Nephron progenitor cell (in vitro differentiated cells): Measurements from ENCODE around the gene SLC6A3.

Source experiments
- DNase-seq: peaks from one replicate; pipeline ENCODE4 v3.0.0; 2021
- H3K27ac Mint-ChIP-seq: 2 replicates; pipeline ENCODE4 v1.8.0; 2021; ENCODE audit warnings: mild to moderate bottlenecking, moderate library complexity, mixed read lengths
- H3K27me3 Mint-ChIP-seq: 2 replicates; pipeline ENCODE4 v1.8.0; 2021; ENCODE audit warnings: mild to moderate bottlenecking, low read depth, mixed read lengths; ENCODE audit not compliant: poor library complexity
- H3K36me3 Mint-ChIP-seq: 2 replicates; pipeline ENCODE4 v1.8.0; 2021; ENCODE audit warnings: low read depth, mixed read lengths
- H3K4me1 Mint-ChIP-seq: 2 replicates; pipeline ENCODE4 v1.8.0; 2021; ENCODE audit warnings: mixed read lengths
- H3K4me3 Mint-ChIP-seq: 2 replicates; pipeline ENCODE4 v1.8.0; 2021; ENCODE audit warnings: mild to moderate bottlenecking, moderate library complexity, mixed read lengths
- H3K9me3 Mint-ChIP-seq: 2 replicates; pipeline ENCODE4 v1.8.0; 2021; ENCODE audit warnings: mild to moderate bottlenecking, moderate library complexity, mixed read lengths
- CTCF ChIP-seq: fragments of 200-600 bp; sonication (generic); IDR thresholded peaks from 2 replicates; pipeline ENCODE4 v1.5.0; 2021; ENCODE audit warnings: antibody characterized with exemption

The SLC6A3 gene

GRCh38 chr5:1437226-1437829 lies 7.9 kb downstream of the SLC6A3 start:
- no peak for DNase-seq
- Mint-ChIP-seq H3K4me1 (peaks cover 5% of the 10 kb centered on the region), H3K27me3 (peaks cover 63% of the 10 kb centered on the region), H3K4me3 (no peak overlapping the region), H3K36me3 (no peaks in the 10 kb centered on the region), H3K27ac (no peak overlapping the region), H3K9me3 (peaks cover 33% of the 10 kb centered on the region)
- TF ChIP-seq CTCF = no peak

DNA sequence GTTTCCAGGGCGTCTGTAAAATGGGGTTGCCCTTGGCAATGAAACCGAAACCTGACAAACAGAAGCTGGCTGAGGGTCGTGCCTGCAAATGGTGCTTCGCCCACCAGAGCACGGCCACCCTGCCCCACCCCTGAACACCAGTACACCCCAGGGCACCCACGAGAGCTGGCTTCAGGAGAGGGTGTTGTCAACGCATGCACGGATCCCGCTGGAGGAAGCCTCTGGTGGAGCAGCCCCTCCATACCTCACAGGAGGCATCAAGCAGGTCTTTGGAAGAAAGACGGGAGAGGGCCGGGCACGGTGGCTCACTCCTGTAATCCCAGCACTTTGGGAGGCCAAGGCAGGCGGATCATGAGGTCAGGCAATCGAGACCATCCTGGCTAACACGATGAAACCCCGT lies 8.6 kb downstream of the SLC6A3 start:
- peaks cover 5% of the 10 kb centered on the region for H3K4me1 Mint-ChIP-seq
- H3K4me3 Mint-ChIP-seq = no peak overlapping the region
- no peak for DNase-seq
- peaks cover 34% of the 10 kb centered on the region for H3K9me3 Mint-ChIP-seq
- H3K27ac Mint-ChIP-seq = no peak overlapping the region
- no peak for TF ChIP-seq CTCF
- peaks cover 56% of the 10 kb centered on the region for H3K27me3 Mint-ChIP-seq
- no peaks in the 10 kb centered on the region for H3K36me3 Mint-ChIP-seq

GRCh38 chr5:1436036-1436435 lies 9.2 kb downstream of the SLC6A3 start:
- Mint-ChIP-seq H3K27ac (no peak overlapping the region), H3K4me1 (peaks cover 5% of the 10 kb centered on the region)

GRCh38 chr5:1435369-1435768 lies 9.9 kb downstream of the SLC6A3 start:
- Mint-ChIP-seq H3K4me1 (peaks cover 5% of the 10 kb centered on the region), H3K9me3 (peaks cover 35% of the 10 kb centered on the region), H3K27ac (no peak overlapping the region), H3K27me3 (peaks cover 43% of the 10 kb centered on the region), H3K4me3 (no peak overlapping the region), H3K36me3 (no peaks in the 10 kb centered on the region)
- no peak for TF ChIP-seq CTCF
- DNase-seq = no peak

More at GRCh38 chr5:1436036-1436435, 9.2 kb downstream of the SLC6A3 start:
- no peak for DNase-seq
- Mint-ChIP-seq H3K36me3 (no peaks in the 10 kb centered on the region), H3K9me3 (peaks cover 34% of the 10 kb centered on the region), H3K27me3 (peaks cover 50% of the 10 kb centered on the region), H3K4me3 (no peak overlapping the region)
- no peak for TF ChIP-seq CTCF

DNA sequence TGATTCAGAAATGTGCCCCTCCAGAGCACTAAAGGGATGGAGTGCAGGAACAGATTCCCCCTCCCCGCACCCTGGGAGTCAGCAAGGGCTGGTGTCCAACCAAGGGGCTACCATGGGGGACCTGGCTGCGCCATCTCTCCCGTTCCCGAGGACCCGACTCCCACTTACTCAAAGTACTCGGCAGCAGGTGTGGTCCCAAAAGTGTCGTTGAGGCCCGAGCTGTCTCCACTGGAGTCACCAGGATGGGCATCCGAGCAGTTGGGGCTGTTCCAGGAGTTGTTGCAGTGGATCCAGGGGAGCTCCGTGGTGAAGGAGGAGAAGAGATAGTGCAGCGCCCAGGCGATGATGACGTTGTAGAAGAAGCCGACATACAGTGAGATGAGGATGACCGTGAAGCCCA lies 12.9 kb downstream of the SLC6A3 start:
- Mint-ChIP-seq H3K36me3 (peaks cover 4% of the 10 kb centered on the region), H3K27ac (no peak overlapping the region), H3K9me3 (peaks cover 59% of the 10 kb centered on the region), H3K4me3 (no peak overlapping the region), H3K4me1 (peaks cover 4% of the 10 kb centered on the region), H3K27me3 (peaks cover 20% of the 10 kb centered on the region)
- DNase-seq = no peak
- no peak for TF ChIP-seq CTCF

DNA sequence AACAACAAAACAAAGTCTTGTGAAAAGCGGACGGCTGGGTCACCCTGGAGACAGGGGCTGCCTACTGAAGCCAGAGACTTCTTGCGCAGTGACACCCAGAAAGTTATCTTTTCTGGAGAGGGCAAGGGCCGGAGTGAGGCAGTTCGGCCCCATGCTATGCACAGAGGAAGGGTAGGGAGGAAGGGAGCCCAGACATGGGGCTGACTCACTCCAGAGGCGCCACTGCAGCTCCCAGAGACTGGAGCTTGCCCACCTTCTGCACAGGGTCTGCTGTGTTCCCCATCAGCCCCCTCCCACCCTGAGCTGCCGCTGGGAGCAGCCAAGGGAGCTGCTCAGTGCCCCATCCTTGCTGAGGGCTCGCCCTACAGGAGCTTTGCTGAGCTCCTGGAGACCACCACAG lies 13.3 kb downstream of the SLC6A3 start:
- no peaks in the 10 kb centered on the region for H3K4me1 Mint-ChIP-seq
- peaks cover 4% of the 10 kb centered on the region for H3K36me3 Mint-ChIP-seq
- no peak overlapping the region for H3K27ac Mint-ChIP-seq
- no peak for DNase-seq
- H3K9me3 Mint-ChIP-seq = peaks cover 63% of the 10 kb centered on the region
- H3K27me3 Mint-ChIP-seq = peaks cover 17% of the 10 kb centered on the region
- no peak for TF ChIP-seq CTCF
- H3K4me3 Mint-ChIP-seq = no peak overlapping the region
